ENCODE measurements around the gene BANP.

- no peak for TF ChIP-seq CTCF (IDR thresholded peaks at IDR 0.05; ENCODE audit: borderline replicate concordance, extremely low read depth, low read length, poor library complexity, severe bottlenecking)
- TF ChIP-seq EZH2 (IDR thresholded peaks at IDR 0.05; ENCODE audit: borderline replicate concordance, low read depth, low read length, severe bottlenecking) = no peak
These were observed 106.9 kb downstream of the BANP start for GRCh38 chr16:88058136-88058535.
